Tibial nerve (tissue), 4 donors: Measurements from ENCODE around the gene GDAP1L1. TPM values are rescaled to one million over a fixed set of nuclear protein-coding genes. Genes with fewer than 3 reads are reported as not detected.
"Not testable (repeated sequence)": the region's sequence is repeated elsewhere in the genome, so short reads cannot be mapped to it uniquely, and the experiment has no call there.

Experiments
- DNase-seq, 2 donors: peaks; one replicate each; pipeline ENCODE4 v3.0.0-alpha.2; 2019; ENCODE audit warnings: low spot score in 2 of 2
- H3K27ac ChIP-seq, 4 donors: fragments of 200-600 bp; sonication (generic) in 3 of 4; one replicate each; pipeline ENCODE4 v1.5.1; 2017 to 2019; ENCODE audit warnings: mild to moderate bottlenecking in 1 of 4
- H3K27me3 ChIP-seq, 2 donors: fragments of 200-600 bp; sonication (generic) in 1 of 2; one replicate each; pipeline versions ENCODE4 v1.5.1 to v1.6.0; 2017 to 2019
- H3K36me3 ChIP-seq, 3 donors: fragments of 200-600 bp; sonication (generic); one replicate each; pipeline ENCODE4 v1.5.1; 2018 to 2019
- H3K4me1 ChIP-seq, 4 donors: fragments of 200-600 bp; sonication (generic) in 3 of 4; one replicate each; pipeline ENCODE4 v1.5.1; 2017 to 2019
- H3K4me3 ChIP-seq, 4 donors: fragments of 200-600 bp; sonication (generic) in 3 of 4; one replicate each; pipeline ENCODE4 v1.5.1; 2017 to 2019; ENCODE audit warnings: mild to moderate bottlenecking in 1 of 4, moderate library complexity in 1 of 4
- H3K9me3 ChIP-seq, 4 donors: fragments of 200-600 bp; sonication (generic) in 3 of 4; one replicate each; pipeline ENCODE4 v1.5.1; 2017 to 2019
- EP300 ChIP-seq, 2 donors: sonication (generic); formaldehyde crosslinking; IDR thresholded peaks; one replicate each; pipeline ENCODE4 v1.6.1; 2017; ENCODE audit warnings: antibody characterized with exemption in 2 of 2, mild to moderate bottlenecking in 1 of 2
- POLR2A ChIP-seq, 2 donors: fragments of 450-650 bp; IDR thresholded peaks; one replicate each; pipeline ENCODE4 v1.6.1; 2017; ENCODE audit warnings: antibody characterized with exemption in 2 of 2, mild to moderate bottlenecking in 2 of 2, moderate library complexity in 2 of 2
- WGBS, 2 donors: methylation state at CpG; one replicate each; pipeline ENCODE4 v1.1.5; 2018; 5-methylcytosine and 5-hydroxymethylcytosine counted together
- total RNA-seq, 4 donors: library from RNA; depleted of rRNA; stranded (reverse); fragments of >200 nt; gene quantifications; one replicate each; pipeline ENCODE4 v1.1.0, GENCODE V29; 2016
- TF ChIP-seq, protein P1 (sequence below), 5 experiments: fragments of 200-600 bp in 3 of 5; fragments of 450-650 bp in 2 of 5; sonication (generic) in 3 of 5; IDR thresholded peaks; one replicate each; pipeline ENCODE4 v1.5.1; 2016 to 2019; ENCODE audit warnings: antibody characterized with exemption in 5 of 5, mild to moderate bottlenecking in 3 of 5, moderate library complexity in 2 of 5

The GDAP1L1 gene
- total RNA-seq, 4 donors from 2014 or later, result not detected

DNA sequence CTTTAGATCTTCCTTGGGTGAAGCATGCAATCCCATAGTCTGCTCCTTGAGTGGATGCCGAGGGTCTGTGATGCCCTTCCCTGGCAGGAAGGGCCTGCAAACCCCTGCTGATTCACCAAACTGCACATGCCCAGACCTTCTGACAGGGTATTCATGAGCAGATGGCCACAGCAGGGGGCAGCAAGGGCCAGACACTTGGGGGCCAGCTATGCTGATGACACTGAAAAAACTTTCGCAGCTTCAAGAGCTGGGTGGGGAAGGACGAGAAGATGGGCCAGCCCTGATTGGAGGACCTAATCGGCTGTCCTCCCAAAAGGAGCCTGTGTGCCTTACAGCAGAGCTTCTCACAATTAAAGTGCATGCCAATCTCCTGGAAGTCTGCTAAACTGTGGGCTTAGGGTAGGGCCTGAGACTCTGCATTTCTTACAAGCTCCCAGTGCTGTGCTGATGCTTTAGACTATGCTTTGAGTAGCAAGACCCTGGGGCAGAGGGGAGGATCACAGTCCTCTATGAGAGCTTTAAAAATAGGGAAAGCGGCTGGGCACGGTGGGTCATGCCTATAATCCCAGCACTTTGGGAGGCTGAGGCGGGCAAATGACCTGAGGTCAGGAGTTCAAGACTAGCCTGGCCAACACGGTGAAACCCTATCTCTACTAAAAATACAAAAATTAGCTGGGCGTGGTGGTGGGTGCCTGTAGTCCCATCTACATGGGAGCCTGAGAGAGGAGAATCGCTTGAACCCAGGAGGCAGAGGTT, 15.2 kb upstream of the GDAP1L1 start:
- H3K4me1 ChIP-seq, result no peaks in the 10 kb centered on the region
- no peak for TF ChIP-seq EP300 (IDR thresholded peaks at IDR 0.05)
- TF ChIP-seq, protein P1, sequence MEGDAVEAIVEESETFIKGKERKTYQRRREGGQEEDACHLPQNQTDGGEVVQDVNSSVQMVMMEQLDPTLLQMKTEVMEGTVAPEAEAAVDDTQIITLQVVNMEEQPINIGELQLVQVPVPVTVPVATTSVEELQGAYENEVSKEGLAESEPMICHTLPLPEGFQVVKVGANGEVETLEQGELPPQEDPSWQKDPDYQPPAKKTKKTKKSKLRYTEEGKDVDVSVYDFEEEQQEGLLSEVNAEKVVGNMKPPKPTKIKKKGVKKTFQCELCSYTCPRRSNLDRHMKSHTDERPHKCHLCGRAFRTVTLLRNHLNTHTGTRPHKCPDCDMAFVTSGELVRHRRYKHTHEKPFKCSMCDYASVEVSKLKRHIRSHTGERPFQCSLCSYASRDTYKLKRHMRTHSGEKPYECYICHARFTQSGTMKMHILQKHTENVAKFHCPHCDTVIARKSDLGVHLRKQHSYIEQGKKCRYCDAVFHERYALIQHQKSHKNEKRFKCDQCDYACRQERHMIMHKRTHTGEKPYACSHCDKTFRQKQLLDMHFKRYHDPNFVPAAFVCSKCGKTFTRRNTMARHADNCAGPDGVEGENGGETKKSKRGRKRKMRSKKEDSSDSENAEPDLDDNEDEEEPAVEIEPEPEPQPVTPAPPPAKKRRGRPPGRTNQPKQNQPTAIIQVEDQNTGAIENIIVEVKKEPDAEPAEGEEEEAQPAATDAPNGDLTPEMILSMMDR (IDR thresholded peaks at IDR 0.05), result no peak
- TF ChIP-seq POLR2A (IDR thresholded peaks at IDR 0.05), result no peak
- 64 to 65% methylated on average over 10 of the region's 10 CpGs for WGBS, 2 donors

DNA sequence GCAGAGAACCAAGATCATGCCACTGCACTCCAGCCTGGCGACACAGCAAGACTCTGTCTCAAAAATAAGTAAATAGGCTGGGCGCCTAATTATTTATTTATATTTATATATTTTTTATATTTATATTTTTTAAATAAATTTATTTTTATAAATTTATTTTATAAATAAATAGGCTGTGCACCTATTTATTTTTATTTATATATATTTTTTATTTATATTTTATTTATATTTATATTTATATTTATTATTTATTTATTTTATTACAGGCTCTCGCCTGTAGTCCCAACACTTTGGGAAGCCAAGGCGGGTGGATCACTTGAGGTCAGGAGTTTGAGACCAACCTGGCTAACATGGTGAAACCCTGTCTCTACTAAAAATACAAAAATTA, 14.6 kb upstream of the GDAP1L1 start:
- H3K4me1 ChIP-seq, H3K36me3 ChIP-seq, H3K4me3 ChIP-seq, DNase-seq, H3K27ac ChIP-seq, H3K27me3 ChIP-seq, H3K9me3 ChIP-seq: not testable (repeated sequence)
- 94 to 98% methylated on average over 4 of the region's 4 CpGs for WGBS, 2 donors

More for the DNA sequence above, 15.2 kb upstream of the GDAP1L1 start:
- H3K27me3 ChIP-seq, result no peaks in the 10 kb centered on the region
- H3K27ac ChIP-seq, result no peak overlapping the region
- H3K4me3 ChIP-seq, result no peak overlapping the region
- H3K36me3 ChIP-seq, result no peaks in the 10 kb centered on the region
- DNase-seq, result no peak
- H3K9me3 ChIP-seq, result no peaks in the 10 kb centered on the region

DNA sequence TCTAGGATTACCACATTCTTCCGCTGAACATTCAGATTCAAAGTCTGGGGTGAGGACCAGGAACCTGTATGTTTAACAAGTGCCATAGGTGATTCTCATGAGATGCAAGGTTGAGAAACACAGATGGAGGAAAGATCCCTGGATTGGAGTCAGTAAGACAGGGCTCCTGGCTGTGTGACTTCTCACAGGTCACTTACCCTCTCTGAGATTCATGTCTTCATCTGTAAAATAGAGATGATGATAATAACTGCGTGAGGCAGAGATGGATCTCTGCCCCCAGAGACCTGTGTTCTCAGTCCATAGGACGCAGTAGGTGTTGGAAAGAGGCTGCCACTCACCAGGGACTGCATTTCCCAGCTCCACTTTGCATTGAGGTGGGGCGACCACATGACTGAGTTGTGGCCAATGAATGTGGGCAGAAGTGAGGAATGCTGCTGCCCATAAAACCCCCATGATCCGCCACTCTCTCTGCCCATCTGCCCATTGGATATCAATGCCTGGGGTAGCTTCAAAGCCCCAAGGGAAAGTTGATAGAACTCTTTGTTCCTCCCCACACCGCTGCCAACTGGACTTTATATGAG, 13.6 kb upstream of the GDAP1L1 start:
- H3K27ac ChIP-seq, result no peak overlapping the region
- no peak for TF ChIP-seq EP300 (IDR thresholded peaks at IDR 0.05)
- TF ChIP-seq, protein P1 (IDR thresholded peaks at IDR 0.05), result no peak
- TF ChIP-seq POLR2A (IDR thresholded peaks at IDR 0.05), result no peak
- H3K9me3 ChIP-seq, result no peaks in the 10 kb centered on the region
- H3K36me3 ChIP-seq, result no peaks in the 10 kb centered on the region
- H3K27me3 ChIP-seq, result no peaks in the 10 kb centered on the region
- H3K4me3 ChIP-seq, result no peak overlapping the region
- 84 to 85% methylated on average over 6 of the region's 6 CpGs for WGBS, 2 donors
- DNase-seq, result no peak
- no peaks in the 10 kb centered on the region for H3K4me1 ChIP-seq

DNA sequence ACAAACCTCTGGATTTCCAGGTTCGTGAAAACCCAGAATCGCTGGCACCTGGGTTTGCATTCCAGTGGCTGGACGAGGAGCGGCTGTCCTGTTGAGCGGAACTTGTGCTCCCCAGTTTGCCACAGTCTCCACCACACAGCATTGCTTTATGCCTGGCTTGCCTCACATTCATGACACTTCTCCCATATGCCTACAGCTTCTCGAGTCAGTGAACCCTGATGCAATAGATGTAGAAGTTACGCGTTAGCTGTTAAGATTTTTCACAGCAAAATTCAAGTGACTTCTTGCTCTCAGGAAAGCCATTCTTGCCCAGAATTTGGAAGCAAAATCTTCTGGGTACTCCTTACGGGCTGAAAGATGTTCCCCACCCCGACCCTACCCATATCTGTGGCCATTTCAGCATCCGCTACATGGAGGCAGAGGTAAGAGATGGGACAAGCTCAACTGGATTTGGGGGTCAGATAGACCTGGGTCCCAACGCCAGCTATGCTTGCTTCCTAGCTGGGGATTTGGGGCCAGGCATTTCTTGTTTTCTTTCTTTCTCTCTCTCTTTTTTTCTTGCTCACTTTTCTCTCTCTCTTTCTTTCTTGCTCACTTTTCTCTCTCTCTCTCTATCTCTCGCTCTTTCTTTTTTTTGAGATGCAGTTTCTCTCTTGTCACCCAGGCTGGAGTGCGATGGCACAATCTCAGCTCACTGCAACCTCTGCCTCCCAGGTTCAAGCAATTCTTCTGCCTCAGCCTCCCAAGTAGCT, 12.4 kb upstream of the GDAP1L1 start:
- TF ChIP-seq EP300 (IDR thresholded peaks at IDR 0.05) (no peak), POLR2A (IDR thresholded peaks at IDR 0.05) (no peak)
- TF ChIP-seq, protein P1 (IDR thresholded peaks at IDR 0.05), result no peak
- Histone ChIP-seq H3K36me3 (no peaks in the 10 kb centered on the region), H3K9me3 (peaks cover 0 to 4% (median 0%) of the 10 kb centered on the region in 4 donors), H3K4me1 (no peaks in the 10 kb centered on the region), H3K27ac (no peak overlapping the region), H3K27me3 (no peaks in the 10 kb centered on the region), H3K4me3 (no peak overlapping the region)
- 92% methylated on average over 14 of the region's 14 CpGs for WGBS, 2 donors
- no peak for DNase-seq

DNA sequence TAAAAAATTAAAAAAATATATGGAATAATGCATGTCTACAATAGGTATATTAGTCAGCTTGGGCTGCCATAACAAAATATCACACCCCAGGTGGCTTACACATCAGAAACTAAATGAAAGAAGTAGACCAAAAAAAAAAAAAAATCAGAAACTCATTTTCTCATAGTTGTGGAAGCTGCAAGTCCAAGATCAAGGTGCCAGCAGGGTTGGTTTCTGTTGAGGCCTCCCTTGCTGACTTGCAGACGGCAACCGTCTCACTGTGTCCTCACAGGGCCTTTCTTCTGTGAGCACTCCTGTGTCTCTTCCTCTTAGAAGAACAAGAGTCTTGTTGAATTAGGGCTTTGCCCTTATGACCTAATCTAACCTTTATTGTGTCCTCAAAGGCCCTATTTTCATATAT, 11.4 kb upstream of the GDAP1L1 start:
- no peak for TF ChIP-seq POLR2A (IDR thresholded peaks at IDR 0.05)
- no peak for TF ChIP-seq EP300 (IDR thresholded peaks at IDR 0.05)
- TF ChIP-seq, protein P1 (IDR thresholded peaks at IDR 0.05), result no peak
- Histone ChIP-seq H3K27me3 (no peaks in the 10 kb centered on the region), H3K36me3 (no peaks in the 10 kb centered on the region), H3K4me3 (no peak overlapping the region), H3K9me3 (peaks cover 0 to 4% (median 0%) of the 10 kb centered on the region in 4 donors), H3K27ac (no peak overlapping the region), H3K4me1 (no peaks in the 10 kb centered on the region)
- WGBS, 2 donors, result 78 to 87% methylated on average over 2 of the region's 2 CpGs
- DNase-seq, result no peak

DNA sequence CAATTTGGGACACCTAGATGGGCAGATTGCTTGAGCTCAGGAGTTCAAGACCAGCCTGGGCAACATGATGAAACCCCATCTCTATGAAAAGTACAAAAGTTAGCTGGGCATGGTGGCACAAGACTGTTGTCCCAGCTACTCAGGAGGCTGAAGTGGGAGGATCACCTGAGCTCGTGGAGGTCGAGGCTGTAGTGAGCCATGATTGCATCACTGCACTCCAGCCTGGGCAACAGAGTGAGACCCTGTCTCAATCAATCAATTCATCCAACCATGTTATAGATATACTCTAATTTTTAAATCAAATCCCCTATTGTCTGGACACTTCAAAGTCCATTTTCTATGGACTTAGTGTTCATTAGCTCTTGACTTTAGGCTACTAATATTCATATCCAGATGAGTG, 10.3 kb upstream of the GDAP1L1 start:
- 80 to 83% methylated on average over 1 to 2 of the region's 2 CpGs for WGBS, 2 donors
- not testable (repeated sequence) for H3K27me3 ChIP-seq, H3K36me3 ChIP-seq, H3K4me1 ChIP-seq, DNase-seq, H3K27ac ChIP-seq, H3K9me3 ChIP-seq, H3K4me3 ChIP-seq
